ENCODE data around the gene NCF2.

Gene NCF2

DNA sequence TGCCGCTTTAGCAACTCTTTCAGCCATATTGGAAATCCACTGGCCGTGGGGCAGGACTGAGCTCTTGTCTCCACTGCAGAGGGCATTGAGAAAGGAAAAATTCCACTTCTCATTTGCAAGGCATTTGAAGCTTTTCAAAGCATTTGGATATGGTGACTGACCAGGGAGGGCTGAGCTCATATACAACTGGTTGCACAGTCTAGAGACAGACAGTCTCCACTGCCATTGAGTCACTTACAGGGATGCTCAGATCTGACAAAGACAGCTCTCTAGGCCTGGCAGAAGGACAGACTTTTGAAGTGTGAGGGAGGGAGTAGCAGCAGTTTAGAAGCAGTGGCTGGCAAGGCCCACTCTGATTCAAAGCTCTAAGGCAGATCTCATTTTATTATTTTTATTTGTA lies 24.2 kb downstream of the NCF2 start:
- TF ChIP-seq POLR2A (IDR thresholded peaks at IDR 0.05; ENCODE audit: low read depth, low read length), result no peak
- FAIRE-seq, result no peak

GRCh38 chr1:183565261-183565660 lies 25.0 kb downstream of the NCF2 start:
- no peak for TF ChIP-seq POLR2A (IDR thresholded peaks at IDR 0.05; ENCODE audit: low read depth, low read length)
- no peak for DNase-seq (ENCODE audit: insufficient read length, low spot score)
- no peak for FAIRE-seq

More for the DNA sequence above, 24.2 kb downstream of the NCF2 start:
- no peak for DNase-seq (ENCODE audit: insufficient read length, low spot score)

GRCh38 chr1:183562701-183563100 lies 27.6 kb downstream of the NCF2 start:
- TF ChIP-seq POLR2A (IDR thresholded peaks at IDR 0.05; ENCODE audit: low read depth, low read length), result no peak
- no peak for FAIRE-seq
- no peak for DNase-seq (ENCODE audit: insufficient read length, low spot score)

- no peak for TF ChIP-seq POLR2A (IDR thresholded peaks at IDR 0.05; ENCODE audit: low read depth, low read length)
- FAIRE-seq, result no peak
- DNase-seq (ENCODE audit: insufficient read length, low spot score), result no peak
Observed at GRCh38 chr1:183559061-183559460, 31.2 kb downstream of the NCF2 start.

- no peak for DNase-seq (ENCODE audit: insufficient read length, low spot score)
- no peak for FAIRE-seq
- no peak for TF ChIP-seq POLR2A (IDR thresholded peaks at IDR 0.05; ENCODE audit: low read depth, low read length)
Observed at GRCh38 chr1:183554577-183554976, 35.7 kb downstream of the NCF2 start.

- FAIRE-seq (no peak), DNase-seq (ENCODE audit: insufficient read length, low spot score) (no peak)
- TF ChIP-seq POLR2A (IDR thresholded peaks at IDR 0.05; ENCODE audit: low read depth, low read length), result no peak
Observed at GRCh38 chr1:183553764-183554163, 36.5 kb downstream of the NCF2 start.

DNA sequence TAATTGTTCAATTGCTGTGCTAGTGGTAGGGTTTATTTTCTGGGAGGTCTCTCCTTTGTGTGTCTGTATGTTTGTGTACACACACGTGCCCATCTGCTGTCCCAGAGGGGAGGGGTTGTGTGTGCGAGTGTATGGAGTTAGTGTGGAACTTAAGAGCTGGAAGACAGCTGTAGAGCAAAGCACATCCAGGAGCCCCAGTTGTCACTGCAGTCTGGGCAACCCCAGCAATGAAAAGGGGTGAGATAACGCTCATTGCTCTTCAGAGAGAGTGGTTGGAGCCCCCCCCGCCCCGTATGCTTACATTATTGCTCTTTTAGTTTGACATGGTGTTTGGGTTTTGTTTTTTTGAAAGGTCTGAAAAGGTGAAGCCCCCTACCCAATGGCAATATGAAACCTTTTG lies 36.9 kb downstream of the NCF2 start:
- FAIRE-seq (no peak), DNase-seq (ENCODE audit: insufficient read length, low spot score) (no peak)
- TF ChIP-seq POLR2A (IDR thresholded peaks at IDR 0.05; ENCODE audit: low read depth, low read length), result no peak

GRCh38 chr1:183552891-183553290 lies 37.4 kb downstream of the NCF2 start:
- FAIRE-seq, result no peak
- no peak for TF ChIP-seq POLR2A (IDR thresholded peaks at IDR 0.05; ENCODE audit: low read depth, low read length)
- no peak for DNase-seq (ENCODE audit: insufficient read length, low spot score)

- no peak for TF ChIP-seq POLR2A (IDR thresholded peaks at IDR 0.05; ENCODE audit: low read depth, low read length)
- FAIRE-seq, result no peak
- no peak for DNase-seq (ENCODE audit: insufficient read length, low spot score)
Observed at GRCh38 chr1:183552441-183552840, 37.8 kb downstream of the NCF2 start.

DNA sequence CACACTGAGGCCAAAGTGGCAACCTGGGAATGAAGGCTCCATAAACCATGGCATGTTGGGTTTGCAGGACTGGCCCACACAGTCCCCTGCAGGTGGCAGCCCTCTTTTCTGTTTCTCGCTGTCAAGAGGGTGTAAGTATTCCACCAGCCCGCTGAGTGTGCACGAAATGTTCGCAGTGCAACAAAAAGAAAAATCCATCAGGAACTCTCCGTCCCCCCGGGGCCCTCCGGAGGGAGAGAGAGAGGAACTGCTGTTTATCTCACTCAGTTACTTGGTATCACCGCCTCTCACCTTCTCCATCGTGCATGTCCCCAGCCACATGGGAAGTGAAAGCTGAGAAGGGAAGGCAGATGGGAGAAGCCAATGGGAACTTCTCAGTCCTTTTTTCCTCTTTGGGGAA lies 38.3 kb downstream of the NCF2 start:
- DNase-seq (ENCODE audit: insufficient read length, low spot score) (no peak), FAIRE-seq (no peak)
- no peak for TF ChIP-seq POLR2A (IDR thresholded peaks at IDR 0.05; ENCODE audit: low read depth, low read length)

GRCh38 chr1:183550915-183551314 lies 39.3 kb downstream of the NCF2 start:
- FAIRE-seq, result no peak
- no peak for DNase-seq (ENCODE audit: insufficient read length, low spot score)

DNA sequence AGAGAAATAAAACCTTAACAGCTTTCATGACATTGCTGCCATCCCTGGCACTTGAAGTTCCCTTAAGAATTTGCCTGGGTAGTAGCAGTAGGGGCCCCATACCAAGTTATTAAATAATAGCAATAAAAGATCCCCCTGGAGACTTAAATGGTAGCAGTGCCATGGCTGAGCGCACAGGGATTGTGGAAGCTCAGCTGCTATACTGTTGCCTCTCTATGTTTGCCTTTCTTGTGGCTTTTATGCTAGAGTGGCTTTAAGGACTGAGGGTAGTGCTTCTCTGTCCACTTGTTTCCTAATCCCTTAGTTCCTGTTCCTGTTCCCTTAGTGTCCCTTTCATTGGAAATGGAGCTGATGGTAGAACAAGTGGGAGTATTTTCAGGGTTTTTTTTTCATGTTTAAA lies 42.1 kb downstream of the NCF2 start:
- no peak for DNase-seq (ENCODE audit: insufficient read length, low spot score)
- no peak for FAIRE-seq
- no peak for TF ChIP-seq POLR2A (IDR thresholded peaks at IDR 0.05; ENCODE audit: low read depth, low read length)

More at GRCh38 chr1:183550915-183551314, 39.3 kb downstream of the NCF2 start:
- no peak for TF ChIP-seq POLR2A (IDR thresholded peaks at IDR 0.05; ENCODE audit: low read depth, low read length)

DNA sequence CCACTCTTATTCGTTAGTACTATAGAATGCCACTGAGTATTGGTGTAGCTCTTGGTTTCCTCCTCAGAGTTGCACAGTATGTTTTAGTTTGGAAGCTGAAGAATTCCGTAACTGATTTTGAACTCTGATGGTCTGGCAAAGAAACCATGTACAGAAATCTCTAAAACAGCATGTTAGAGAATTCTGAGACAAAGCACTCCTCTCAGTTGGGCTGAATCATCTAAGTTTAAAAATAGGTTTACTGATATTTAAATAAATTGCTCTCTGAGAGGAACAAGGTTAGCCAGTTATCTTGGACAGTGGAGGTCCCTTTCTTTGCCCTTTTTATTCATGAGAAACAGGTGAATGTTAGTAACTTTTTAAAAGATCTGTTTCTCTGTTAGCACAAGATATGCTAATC lies 43.8 kb downstream of the NCF2 start:
- DNase-seq (ENCODE audit: insufficient read length, low spot score), result no peak
- TF ChIP-seq POLR2A (IDR thresholded peaks at IDR 0.05; ENCODE audit: low read depth, low read length), result no peak
- no peak for FAIRE-seq

GRCh38 chr1:183544598-183545297 lies 45.5 kb downstream of the NCF2 start:
- FAIRE-seq, result no peak
- no peak for TF ChIP-seq POLR2A (IDR thresholded peaks at IDR 0.05; ENCODE audit: low read depth, low read length)
- no peak for DNase-seq (ENCODE audit: insufficient read length, low spot score)

- no peak for TF ChIP-seq POLR2A (IDR thresholded peaks at IDR 0.05; ENCODE audit: low read depth, low read length)
- FAIRE-seq (peak; percentile 92), DNase-seq (ENCODE audit: insufficient read length, low spot score) (no peak)
Observed at GRCh38 chr1:183543619-183544204, 46.5 kb downstream of the NCF2 start.
